GM12892 (cell line): ENCODE measurements around the gene FMO4.

ENCODE experiments used
- POLR2A ChIP-seq: IDR thresholded peaks from 2 replicates; pipeline ENCODE4 v1.6.1; 2011; ENCODE audit warnings: low read depth, low read length, control low read depth
- POLR2AphosphoS5 ChIP-seq: IDR thresholded peaks from 2 replicates; pipeline ENCODE4 v1.6.1; 2011; ENCODE audit warnings: low read depth, low read length, control low read depth

- TF ChIP-seq POLR2AphosphoS5 (no peak), POLR2A (no peak)
These were observed 23.4 kb upstream of the FMO4 start for GRCh38 chr1:171290621-171291020.
